Activated CD4-positive, alpha-beta T cell treated with anti-CD3 and anti-CD28 coated beads for 24 hours (primary cell): ENCODE data around the gene RNF19B.
"Not testable (repeated sequence)": the region's sequence is repeated elsewhere in the genome, so short reads cannot be mapped to it uniquely, and the experiment has no call there.

Experiments
- DNase-seq, 2 donors: peaks; one replicate each; pipeline ENCODE4 v3.0.0-alpha.2; 2020; ENCODE audit warnings: low read depth in 2 of 2

The RNF19B gene, protein sequence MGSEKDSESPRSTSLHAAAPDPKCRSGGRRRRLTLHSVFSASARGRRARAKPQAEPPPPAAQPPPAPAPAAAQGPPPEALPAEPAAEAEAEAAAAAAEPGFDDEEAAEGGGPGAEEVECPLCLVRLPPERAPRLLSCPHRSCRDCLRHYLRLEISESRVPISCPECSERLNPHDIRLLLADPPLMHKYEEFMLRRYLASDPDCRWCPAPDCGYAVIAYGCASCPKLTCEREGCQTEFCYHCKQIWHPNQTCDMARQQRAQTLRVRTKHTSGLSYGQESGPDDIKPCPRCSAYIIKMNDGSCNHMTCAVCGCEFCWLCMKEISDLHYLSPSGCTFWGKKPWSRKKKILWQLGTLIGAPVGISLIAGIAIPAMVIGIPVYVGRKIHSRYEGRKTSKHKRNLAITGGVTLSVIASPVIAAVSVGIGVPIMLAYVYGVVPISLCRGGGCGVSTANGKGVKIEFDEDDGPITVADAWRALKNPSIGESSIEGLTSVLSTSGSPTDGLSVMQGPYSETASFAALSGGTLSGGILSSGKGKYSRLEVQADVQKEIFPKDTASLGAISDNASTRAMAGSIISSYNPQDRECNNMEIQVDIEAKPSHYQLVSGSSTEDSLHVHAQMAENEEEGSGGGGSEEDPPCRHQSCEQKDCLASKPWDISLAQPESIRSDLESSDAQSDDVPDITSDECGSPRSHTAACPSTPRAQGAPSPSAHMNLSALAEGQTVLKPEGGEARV

DNA sequence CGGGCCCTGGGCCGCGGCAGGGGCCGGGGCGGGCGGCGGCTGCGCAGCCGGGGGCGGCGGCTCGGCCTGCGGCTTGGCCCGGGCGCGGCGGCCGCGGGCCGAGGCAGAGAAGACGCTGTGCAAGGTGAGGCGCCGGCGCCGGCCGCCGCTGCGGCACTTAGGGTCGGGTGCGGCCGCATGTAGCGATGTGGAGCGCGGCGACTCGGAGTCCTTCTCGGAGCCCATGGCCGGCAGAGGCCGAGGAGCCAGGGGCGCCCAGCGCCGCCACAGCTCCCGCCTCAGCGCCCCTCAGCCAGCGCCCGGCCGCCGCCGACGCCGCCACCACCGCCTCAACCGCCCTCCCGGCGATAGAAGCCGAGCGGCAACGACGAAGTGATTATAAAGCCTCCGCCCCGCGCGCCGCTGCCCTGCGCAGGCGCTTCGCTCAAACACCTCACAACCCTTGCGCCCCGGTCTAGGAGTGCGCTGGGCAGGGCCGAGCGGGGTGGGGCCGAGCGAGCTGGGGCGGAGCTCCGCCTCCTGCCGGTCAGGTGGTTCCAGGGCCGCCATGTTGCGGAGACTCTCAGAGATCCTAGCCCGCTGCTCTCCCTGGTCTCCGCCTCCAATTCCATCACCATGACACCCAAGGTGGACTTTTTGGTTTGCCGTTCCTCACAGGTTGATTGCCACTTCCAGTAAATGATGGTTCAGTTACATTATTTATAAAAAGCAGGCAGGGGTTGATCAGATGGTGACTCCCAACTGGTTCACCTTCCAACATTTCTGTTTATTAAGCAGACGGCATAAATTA is at the start of gene RNF19B:
Gene RNF19B (minus strand): TSS at position 349 of the 790 bp plus-strand sequence. CDS start 124 bp downstream, at position 225.
- DNase-seq: peak; percentile 91 to 93

DNA sequence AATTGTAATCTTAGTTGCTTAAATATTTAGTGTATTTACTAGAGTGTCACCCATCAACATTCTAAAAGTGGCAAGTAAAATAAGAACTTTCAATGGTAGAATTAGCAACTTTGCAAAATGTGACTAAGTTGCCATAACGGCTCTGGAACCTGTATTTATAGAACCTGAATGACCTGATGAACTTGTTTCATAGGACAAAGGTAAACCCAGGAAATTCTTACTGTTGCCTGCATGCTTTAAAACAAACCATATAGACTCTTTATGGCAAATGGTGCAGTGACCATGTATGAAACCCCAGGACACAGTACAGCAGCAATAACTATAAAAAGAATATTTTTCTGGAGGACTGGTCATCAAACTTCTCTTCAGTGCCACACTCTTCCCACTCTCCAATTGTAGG is 49.2 kb upstream of the RNF19B start:
- no peak for DNase-seq

- no peak for DNase-seq
Observed at GRCh38 chr1:33012165-33012564, 47.6 kb upstream of the RNF19B start.

GRCh38 chr1:33010932-33011731 is 46.5 kb upstream of the RNF19B start:
- DNase-seq: no peak

GRCh38 chr1:33009561-33009960 is 45.0 kb upstream of the RNF19B start:
- no peak for DNase-seq

DNA sequence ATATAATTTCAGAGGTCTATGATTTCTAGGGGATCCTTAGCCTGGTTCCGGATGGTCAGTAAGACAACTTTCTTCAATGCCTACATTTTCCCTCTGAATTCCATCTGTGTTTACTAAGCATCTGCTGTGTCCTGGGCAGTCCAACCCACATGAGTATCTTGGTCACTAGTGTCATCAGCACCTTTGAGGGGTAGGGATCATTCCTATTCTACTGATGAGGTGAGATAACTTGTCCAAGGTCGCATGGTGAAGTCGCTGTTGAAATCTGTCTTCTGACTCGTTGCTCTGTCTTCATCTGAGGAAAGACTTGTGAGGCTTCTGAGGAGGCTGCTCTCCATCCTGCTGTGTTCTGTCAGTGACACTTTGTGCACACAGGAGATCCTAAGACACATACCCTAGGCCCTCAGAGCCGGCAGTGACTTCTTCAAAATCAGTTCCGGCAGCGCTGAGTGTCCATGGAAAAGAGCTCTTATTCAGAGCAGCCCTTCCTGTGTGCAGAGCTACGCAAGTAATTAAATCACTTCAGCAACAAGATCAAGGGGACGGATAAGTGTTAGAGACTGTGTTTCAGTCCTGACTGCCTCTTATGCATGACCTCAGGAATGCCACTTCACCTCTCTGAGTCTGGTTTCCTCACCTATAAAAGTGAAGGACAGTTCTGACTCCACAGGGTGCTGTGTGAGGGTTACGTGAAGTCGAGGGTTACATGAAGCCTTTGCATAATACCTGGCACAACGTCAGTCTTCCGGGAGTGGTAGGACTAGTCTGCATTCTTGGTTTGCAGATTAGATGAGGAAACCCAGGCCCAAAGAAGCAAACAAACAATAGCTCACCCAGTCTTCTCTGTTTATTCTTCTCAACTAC is 43.7 kb upstream of the RNF19B start:
- no peak for DNase-seq

DNA sequence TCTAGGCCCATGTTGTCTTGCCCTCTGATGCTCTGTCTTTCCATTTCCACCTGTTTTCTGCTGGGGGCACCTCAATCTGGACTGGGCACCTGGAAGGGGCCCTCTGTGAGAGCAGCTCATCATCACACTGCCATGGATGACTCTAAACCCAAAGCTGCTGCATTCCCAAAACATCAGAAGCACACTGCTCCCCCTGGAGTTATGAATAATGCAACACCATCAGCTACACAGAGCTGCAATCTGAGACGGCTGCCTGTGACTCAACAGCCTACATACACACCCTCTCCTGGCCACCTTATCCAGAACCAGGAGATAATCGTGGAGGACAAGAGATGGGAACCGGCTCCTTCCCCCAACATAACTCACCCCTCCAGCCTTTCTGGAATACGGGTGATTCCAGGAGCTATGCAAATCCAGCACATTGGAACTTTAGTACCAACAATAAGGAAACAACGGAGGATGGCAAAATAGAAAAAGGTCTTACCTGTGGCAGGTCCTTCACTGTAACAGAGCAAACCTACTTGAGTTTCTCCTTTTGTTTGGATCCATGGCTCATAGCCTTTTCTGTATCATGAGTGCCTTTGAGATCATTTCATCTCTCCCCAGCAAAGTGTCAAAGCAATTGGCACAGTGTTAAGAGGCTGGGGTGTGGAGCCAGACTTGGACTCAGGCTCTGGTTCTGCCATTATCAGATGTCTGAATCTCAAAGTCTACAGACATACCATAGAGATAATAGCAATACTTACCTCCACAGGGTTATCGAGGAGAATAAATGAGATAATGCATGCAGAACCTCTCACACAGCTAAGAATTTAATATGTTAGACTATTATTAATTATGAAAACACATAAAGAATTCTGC is 42.8 kb upstream of the RNF19B start:
- no peak for DNase-seq

DNA sequence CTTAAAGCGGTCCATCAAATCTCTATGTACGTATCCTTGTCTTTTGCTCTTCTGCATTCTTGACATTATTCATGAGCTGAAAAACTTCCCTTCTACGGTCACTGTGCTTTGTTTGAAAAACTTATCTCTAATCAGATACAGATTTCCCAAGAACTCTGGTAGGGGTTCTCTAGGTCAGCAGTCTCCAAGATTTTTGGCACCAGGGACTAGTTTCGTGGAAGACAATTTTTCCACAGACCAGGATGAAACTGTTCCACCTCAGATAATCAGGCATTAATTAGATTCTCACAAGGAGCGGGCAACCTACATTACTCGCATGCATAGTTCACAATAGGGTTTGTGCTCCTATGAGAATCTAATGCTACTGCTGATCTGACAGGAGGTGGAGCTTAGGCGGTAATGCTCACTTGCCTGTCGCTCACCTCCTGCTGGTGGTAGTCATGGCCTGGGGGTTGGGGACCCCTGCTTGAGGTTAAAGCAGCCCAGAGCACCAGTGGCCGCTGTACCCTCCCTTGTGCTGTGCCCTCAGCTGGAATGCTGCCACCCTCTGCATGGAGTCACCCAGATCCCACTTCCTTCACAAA is 41.3 kb upstream of the RNF19B start:
- DNase-seq: no peak

DNA sequence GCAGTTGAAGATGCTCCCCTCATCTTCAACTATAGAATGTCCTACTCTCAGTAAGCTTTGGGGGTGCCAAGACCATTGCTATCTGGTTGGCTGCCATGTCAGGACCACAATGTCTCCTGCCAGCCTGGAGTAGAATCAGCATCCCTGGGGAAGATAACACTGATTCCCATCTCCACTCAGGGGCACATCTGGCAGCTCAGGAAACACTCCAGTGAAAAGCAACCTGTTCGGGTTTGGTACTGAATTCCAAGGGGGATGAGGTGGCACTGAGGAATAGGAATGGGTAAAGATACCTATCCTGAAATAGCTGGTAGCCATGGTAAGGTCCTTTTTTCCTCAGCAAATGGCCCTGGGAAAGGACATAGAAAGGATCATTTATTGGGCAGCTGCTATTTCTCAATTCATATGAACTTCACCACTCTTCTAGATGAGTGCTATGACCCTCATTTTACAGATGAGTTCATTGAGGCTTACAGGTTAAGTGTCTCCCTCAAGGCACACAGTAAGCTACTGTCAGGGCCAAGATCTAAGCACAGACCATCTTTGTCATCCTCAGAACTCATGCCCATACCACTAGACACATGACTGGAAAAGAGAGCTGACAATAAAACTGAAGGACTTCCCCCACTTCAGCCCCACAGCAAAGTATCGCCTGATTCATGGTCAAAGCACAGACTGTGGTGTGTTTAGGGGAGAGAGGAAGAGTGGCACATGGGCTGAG is 40.7 kb upstream of the RNF19B start:
- DNase-seq: no peak

DNA sequence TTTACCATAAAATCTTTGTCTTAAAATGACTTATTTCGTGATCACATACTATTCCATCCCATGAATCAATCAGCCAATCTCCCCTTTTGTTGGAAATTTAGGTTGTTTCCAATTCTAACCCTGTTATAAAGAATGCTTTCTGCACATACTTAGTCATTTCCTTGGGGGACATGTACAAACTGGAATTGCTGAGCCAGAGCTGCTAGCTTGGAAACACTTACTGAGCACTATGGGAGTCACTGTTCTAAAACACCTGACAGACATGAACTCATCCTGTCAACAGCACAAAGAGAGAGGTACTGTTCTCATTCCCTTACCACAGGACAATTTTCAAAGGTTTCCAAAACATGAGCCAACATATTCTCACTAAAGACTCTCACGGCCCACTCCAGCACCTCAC is 40.0 kb upstream of the RNF19B start:
- DNase-seq: no peak

DNA sequence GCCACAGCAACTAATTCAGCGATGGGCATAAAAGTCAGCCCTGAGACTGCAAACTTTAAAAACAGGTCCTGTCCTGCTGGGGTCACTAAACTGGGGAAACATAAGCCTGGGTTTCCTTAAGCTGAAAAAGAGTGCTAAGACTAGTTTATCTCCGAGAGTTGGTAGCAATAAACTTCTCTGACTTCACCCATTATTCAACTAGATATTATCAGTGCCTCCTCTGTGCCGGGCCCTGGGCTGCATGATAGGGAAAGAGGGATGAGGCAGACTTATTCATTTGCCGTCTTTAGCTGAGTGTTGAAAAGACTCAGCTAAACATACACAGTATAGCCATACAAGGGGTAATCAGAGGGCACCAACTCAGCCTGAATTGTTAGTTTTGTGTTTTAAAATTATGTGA is 39.0 kb upstream of the RNF19B start:
- DNase-seq: no peak

DNA sequence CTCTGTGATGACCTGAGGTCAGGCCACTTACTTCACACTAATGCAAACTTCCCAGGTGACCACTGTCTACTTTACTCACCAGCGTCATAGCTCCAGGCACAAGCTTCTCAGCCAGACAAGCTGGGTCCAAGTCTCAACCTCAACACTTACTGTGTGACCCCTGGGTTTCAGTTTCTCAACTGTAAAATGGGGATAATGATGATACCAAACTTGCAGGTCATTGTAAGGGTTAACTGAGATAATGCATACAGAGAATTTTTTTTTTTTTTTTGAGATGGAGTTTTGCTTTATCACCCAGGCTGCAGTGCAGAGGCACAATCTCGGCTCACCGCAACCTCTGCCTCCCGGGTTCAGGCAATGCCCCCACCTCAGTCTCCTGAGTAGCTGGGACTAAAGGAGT is 37.4 kb upstream of the RNF19B start:
- DNase-seq: no peak

DNA sequence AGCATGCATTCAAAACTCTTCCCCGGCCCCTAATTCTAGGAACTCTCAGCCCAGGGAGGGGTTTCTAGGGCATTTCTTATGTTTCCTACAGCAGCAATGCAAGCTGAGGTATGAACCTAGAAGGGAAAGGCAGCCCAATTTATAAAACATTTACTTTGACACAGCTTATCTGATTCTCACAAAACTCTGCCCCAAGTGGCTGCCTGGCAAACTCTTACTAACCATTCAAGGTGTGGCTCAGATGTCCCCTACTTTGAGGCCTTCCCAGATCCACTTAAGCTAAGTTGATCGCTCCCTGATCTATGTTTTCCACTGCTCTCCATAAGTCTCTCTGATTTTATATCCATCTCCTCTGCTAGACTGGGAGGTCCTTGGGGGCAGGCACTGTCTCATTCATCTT is 36.7 kb upstream of the RNF19B start:
- DNase-seq: no peak

DNA sequence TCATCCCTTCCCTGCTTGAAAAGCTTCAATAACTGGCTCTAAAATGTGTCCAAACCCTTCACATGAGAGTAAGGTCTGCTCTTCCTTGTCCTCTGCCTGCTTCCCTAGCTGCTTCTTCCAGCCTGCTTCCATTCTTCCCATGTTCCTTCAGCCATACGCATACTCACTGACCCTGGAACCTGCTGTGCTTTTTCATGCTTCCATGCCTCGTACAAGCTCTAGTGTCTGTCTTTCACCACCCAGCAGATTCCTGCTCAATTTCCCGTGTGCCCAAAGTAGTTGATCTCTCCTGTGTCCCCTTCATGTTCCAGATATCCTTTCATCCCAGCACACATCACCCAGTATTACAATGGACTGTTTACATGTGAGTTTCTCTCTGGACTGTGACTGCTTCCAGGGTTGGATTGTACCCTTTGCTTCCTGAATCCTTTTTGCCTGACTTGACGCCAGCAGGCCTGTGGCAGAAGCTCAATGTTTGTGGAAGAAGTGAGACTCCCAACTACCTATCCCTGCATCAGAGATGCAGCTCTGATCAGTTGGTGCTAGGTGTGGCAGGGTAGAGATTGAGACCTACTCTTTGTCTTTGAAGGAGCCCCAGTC is 35.9 kb upstream of the RNF19B start:
- DNase-seq: no peak

GRCh38 chr1:32998997-32999396 is 34.4 kb upstream of the RNF19B start:
- DNase-seq: no peak

DNA sequence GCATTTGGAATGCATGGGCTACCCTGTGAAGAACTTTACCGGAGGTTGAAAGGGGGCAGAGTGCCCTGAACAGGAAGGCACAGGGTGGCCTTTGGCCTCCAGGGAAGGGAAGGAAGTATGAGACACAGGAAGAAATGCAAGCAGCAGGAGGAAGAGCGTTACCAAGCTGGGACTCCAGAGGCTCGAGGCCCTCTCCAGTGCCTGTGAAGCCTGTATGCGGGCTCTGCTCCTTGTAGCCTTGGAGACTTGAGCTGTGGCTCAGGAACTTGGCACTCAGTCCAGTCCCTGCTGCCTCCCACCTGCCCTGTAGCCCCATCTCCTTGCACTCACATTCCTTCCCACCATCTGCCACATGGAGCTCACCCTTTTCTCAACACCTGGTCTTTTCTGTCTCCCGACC is 33.5 kb upstream of the RNF19B start:
- DNase-seq: no peak

DNA sequence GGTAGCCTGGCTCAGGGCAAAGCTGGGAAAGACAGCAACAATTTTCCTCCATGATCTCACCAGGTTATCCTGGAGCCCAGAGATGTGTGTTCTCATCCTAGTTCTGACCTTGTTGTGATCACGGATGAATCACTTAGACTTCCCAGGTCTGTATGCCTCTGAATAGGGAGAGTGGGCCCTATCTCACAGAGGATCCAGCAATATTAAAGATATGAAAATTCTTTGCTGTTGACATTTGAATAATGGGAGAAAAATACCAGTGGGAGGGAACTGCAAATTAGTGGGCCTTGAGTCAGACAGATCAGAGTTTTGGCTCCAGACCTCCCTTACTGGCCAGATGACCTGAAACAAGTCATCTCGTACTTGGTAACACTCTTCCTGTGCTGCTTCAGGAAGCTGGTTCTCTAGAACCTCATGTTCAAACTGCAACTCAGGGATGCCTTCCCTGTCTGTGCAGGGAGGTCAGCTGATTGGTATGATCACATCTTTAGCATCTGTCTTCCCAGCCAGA is 32.8 kb upstream of the RNF19B start:
- DNase-seq: no peak

DNA sequence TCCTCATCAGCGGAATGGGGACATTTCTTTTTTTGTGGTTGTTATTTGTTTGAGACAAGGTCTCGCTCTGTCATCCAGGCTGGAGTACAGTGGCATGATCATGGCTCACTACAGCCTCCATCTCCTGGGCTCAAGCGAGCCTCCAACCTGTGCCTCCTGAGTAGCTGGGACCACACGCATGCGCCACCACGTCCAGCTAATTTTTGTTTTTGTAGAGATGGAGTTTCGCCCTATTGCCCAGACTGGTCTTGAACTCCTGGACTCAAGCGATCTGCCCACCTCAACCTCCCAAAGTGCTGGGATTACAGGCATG is 28.7 kb upstream of the RNF19B start:
- not testable (repeated sequence) for DNase-seq
